H9 (cell line): ENCODE measurements around the gene APOL5. TPM values are rescaled to one million over a fixed set of nuclear protein-coding genes. Genes with fewer than 3 reads are reported as not detected.

Experiments
- DNase-seq: peaks from one replicate; pipeline ENCODE4 v3.0.0-alpha.2; 2017
- H2AFZ ChIP-seq: one replicate; pipeline ENCODE4 v1.6.1; 2013; ENCODE audit warnings: mild to moderate bottlenecking, low read length, control low read depth, moderate library complexity
- H2AK5ac ChIP-seq: 2 replicates; pipeline ENCODE4 v1.6.1; 2013; ENCODE audit warnings: low read length, control low read depth, mixed read lengths; ENCODE audit not compliant: insufficient read length
- H2BK120ac ChIP-seq: one replicate; pipeline ENCODE4 v1.6.1; 2013; ENCODE audit warnings: low read depth, mild to moderate bottlenecking, low read length, control low read depth, inconsistent platforms; ENCODE audit not compliant: poor library complexity, severe bottlenecking
- H2BK12ac ChIP-seq: 2 replicates; pipeline ENCODE4 v1.6.1; 2013; ENCODE audit warnings: low read length, control low read depth, mixed read lengths, low read depth; ENCODE audit not compliant: insufficient read length
- H2BK15ac ChIP-seq: 2 replicates; pipeline ENCODE4 v1.6.1; 2013; ENCODE audit warnings: low read depth, low read length, control low read depth
- H2BK20ac ChIP-seq: one replicate; pipeline ENCODE4 v1.6.1; 2013; ENCODE audit warnings: low read depth, mild to moderate bottlenecking, low read length, control low read depth, inconsistent platforms; ENCODE audit not compliant: poor library complexity, severe bottlenecking
- H2BK5ac ChIP-seq: 2 replicates; pipeline ENCODE4 v1.6.1; 2013; ENCODE audit warnings: low read length, control low read depth, mixed read lengths; ENCODE audit not compliant: insufficient read length
- H3K14ac ChIP-seq: 2 replicates; pipeline ENCODE4 v1.6.1; 2013; ENCODE audit warnings: low read length, control low read depth; ENCODE audit not compliant: insufficient read depth
- H3K18ac ChIP-seq: 2 replicates; pipeline ENCODE4 v1.6.1; 2013; ENCODE audit warnings: low read depth, mild to moderate bottlenecking, mixed read lengths, low read length, control low read depth; ENCODE audit not compliant: insufficient read length
- H3K23ac ChIP-seq: 2 replicates; pipeline ENCODE4 v1.6.1; 2013; ENCODE audit warnings: low read length, control low read depth, mixed read lengths, low read depth; ENCODE audit not compliant: insufficient read length
- H3K23me2 ChIP-seq: 2 replicates; pipeline ENCODE4 v1.6.1; 2013; ENCODE audit warnings: low read depth, mild to moderate bottlenecking, mixed read lengths, low read length, control low read depth; ENCODE audit not compliant: insufficient read length, poor library complexity, severe bottlenecking
- H3K27ac ChIP-seq: 2 replicates; pipeline ENCODE4 v1.5.1; 2013; ENCODE audit warnings: low read length, control low read depth, mixed read lengths, low read depth; ENCODE audit not compliant: insufficient read length
- H3K27me3 ChIP-seq: 2 replicates; pipeline ENCODE4 v1.6.1; 2013; ENCODE audit warnings: low read length, control low read depth, inconsistent platforms; ENCODE audit not compliant: insufficient read depth
- H3K4ac ChIP-seq: 2 replicates; pipeline ENCODE4 v1.6.1; 2013; ENCODE audit warnings: low read depth, mild to moderate bottlenecking, control low read depth, inconsistent platforms, low read length, moderate library complexity
- H3K4me1 ChIP-seq: 2 replicates; pipeline ENCODE4 v1.6.1; 2013; ENCODE audit warnings: low read length, control low read depth, inconsistent platforms; ENCODE audit not compliant: insufficient read depth
- H3K4me2 ChIP-seq: 2 replicates; pipeline ENCODE4 v1.6.1; 2013; ENCODE audit warnings: low read length, control low read depth, mixed read lengths; ENCODE audit not compliant: insufficient read length, insufficient read depth
- H3K56ac ChIP-seq: 2 replicates; pipeline ENCODE4 v1.6.1; 2013; ENCODE audit warnings: low read depth, mild to moderate bottlenecking, mixed read lengths, low read length, control low read depth; ENCODE audit not compliant: insufficient read length
- H3K79me1 ChIP-seq: 2 replicates; pipeline ENCODE4 v1.6.1; 2013; ENCODE audit warnings: low read depth, mild to moderate bottlenecking, moderate library complexity, low read length, control low read depth, inconsistent platforms; ENCODE audit not compliant: insufficient read depth, poor library complexity, severe bottlenecking
- H3K79me2 ChIP-seq: 2 replicates; pipeline ENCODE4 v1.6.1; 2013; ENCODE audit warnings: low read length, control low read depth, inconsistent platforms; ENCODE audit not compliant: insufficient read depth
- H3K9ac ChIP-seq: 2 replicates; pipeline ENCODE4 v1.6.1; 2013; ENCODE audit warnings: low read length, control low read depth, mixed read lengths; ENCODE audit not compliant: insufficient read length; ENCODE audit errors: extremely low read depth
- H3K9me3 ChIP-seq: one replicate; pipeline ENCODE4 v1.6.1; 2013; ENCODE audit warnings: low read depth, low read length, inconsistent platforms; ENCODE audit not compliant: control insufficient read depth
- H3T11ph ChIP-seq: one replicate; pipeline ENCODE4 v1.6.1; 2013; ENCODE audit warnings: mild to moderate bottlenecking, low read length, control low read depth, inconsistent platforms
- H4K20me1 ChIP-seq: one replicate; pipeline ENCODE4 v1.6.1; 2013; ENCODE audit not compliant: control insufficient read depth, insufficient read length, insufficient read depth
- H4K5ac ChIP-seq: 2 replicates; pipeline ENCODE4 v1.6.1; 2013; ENCODE audit warnings: low read depth, mild to moderate bottlenecking, mixed read lengths, low read length, control low read depth; ENCODE audit not compliant: insufficient read length
- H4K8ac ChIP-seq: replicated peaks from 2 replicates; pipeline ENCODE4 v1.6.1; 2013; ENCODE audit warnings: low read length, control low read depth, mixed read lengths, low read depth; ENCODE audit not compliant: insufficient read length
- H4K91ac ChIP-seq: 2 replicates; pipeline ENCODE4 v1.6.1; 2013; ENCODE audit warnings: low read depth, mild to moderate bottlenecking, moderate library complexity, mixed read lengths, low read length, control low read depth; ENCODE audit not compliant: insufficient read length
- H3K27ac Mint-ChIP-seq, 3 experiments: 2 replicates in 2 of 3; 3 replicates in 1 of 3; pipeline ENCODE4 v1.8.0; 2020 to 2021; ENCODE audit warnings: mixed read lengths in 3 of 3, mild to moderate bottlenecking in 1 of 3, moderate library complexity in 1 of 3
- H3K27me3 Mint-ChIP-seq: 2 replicates; pipeline ENCODE4 v1.8.0; 2021; ENCODE audit warnings: low read depth, mild to moderate bottlenecking, moderate library complexity, mixed read lengths
- H3K36me3 Mint-ChIP-seq, 3 experiments: 2 replicates in 2 of 3; 3 replicates in 1 of 3; pipeline ENCODE4 v1.8.0; 2020 to 2021; ENCODE audit warnings: low read depth in 3 of 3, mixed read lengths in 3 of 3; ENCODE audit not compliant: insufficient read depth in 1 of 3
- H3K4me1 Mint-ChIP-seq, 2 experiments: 2 replicates each; pipeline ENCODE4 v1.8.0; 2020; ENCODE audit warnings: mixed read lengths in 2 of 2
- H3K4me3 Mint-ChIP-seq, 2 experiments: 2 replicates in 1 of 2; 3 replicates in 1 of 2; pipeline ENCODE4 v1.8.0; 2020 to 2021; ENCODE audit warnings: mild to moderate bottlenecking in 2 of 2, mixed read lengths in 2 of 2, moderate library complexity in 1 of 2
- H3K9me3 Mint-ChIP-seq, 2 experiments: 2 replicates in 1 of 2; 3 replicates in 1 of 2; pipeline ENCODE4 v1.8.0; 2020; ENCODE audit warnings: mild to moderate bottlenecking in 2 of 2, mixed read lengths in 2 of 2, moderate library complexity in 1 of 2
- CTCF ChIP-seq: fragments of 200-600 bp; sonication (generic); conservative IDR thresholded peaks from 3 replicates; pipeline ENCODE4 v1.8.0; 2021; ENCODE audit warnings: antibody characterized with exemption, mild to moderate bottlenecking
- WGBS: extraction: QIAGEN DNeasy Blood & Tissue Kit; methylation state at CpG from one replicate; pipeline ENCODE4 v1.1.7; 2013; ENCODE audit warnings: missing lambda C conversion rate, low lambda C conversion rate, mixed read lengths; ENCODE audit not compliant: insufficient read length; ENCODE audit errors: extremely low coverage; 5-methylcytosine and 5-hydroxymethylcytosine counted together
- total RNA-seq: library from RNA; stranded (reverse); gene quantifications from 2 replicates; pipeline ENCODE4 v1.2.1, GENCODE V29; 2021

The APOL5 gene
- total RNA-seq, 1 experiment from 2014 or later = not detected

DNA sequence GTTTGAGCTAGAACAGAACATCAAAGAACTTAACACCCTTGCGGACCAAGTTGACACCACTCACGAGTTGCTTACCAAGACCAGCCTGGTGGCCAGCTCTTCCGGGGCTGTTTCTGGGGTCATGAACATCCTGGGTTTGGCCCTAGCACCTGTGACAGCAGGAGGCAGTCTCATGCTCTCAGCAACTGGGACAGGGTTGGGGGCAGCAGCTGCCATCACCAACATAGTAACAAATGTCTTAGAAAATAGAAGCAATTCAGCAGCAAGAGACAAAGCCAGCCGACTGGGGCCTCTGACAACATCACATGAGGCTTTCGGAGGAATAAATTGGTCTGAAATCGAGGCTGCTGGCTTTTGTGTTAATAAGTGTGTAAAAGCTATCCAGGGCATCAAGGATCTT is 8.7 kb downstream of the APOL5 start:
- Histone ChIP-seq H3K23ac (no peak overlapping the region), H3K9ac (no peak overlapping the region), H3T11ph (no peak overlapping the region), H2BK120ac (no peak overlapping the region), H2BK5ac (no peak overlapping the region), H3K14ac (no peak overlapping the region), H3K18ac (no peak overlapping the region), H2AFZ (no peak overlapping the region), H3K4ac (no peak overlapping the region), H4K20me1 (no peaks in the 10 kb centered on the region), H2BK12ac (no peak overlapping the region), H2BK15ac (no peak overlapping the region), H4K5ac (no peak overlapping the region), H4K91ac (no peak overlapping the region), H2AK5ac (no peak overlapping the region), H3K79me2 (no peaks in the 10 kb centered on the region), H3K56ac (no peak overlapping the region), H3K79me1 (no peaks in the 10 kb centered on the region), H3K4me2 (no peak overlapping the region), H3K4me1 (no peaks in the 10 kb centered on the region), H2BK20ac (no peak overlapping the region), H3K23me2 (no peaks in the 10 kb centered on the region), H4K8ac (no peak overlapping the region), H3K9me3 (no peaks in the 10 kb centered on the region), H3K27me3 (no peaks in the 10 kb centered on the region), H3K27ac (no peak overlapping the region)
- no peak for DNase-seq
- Mint-ChIP-seq H3K36me3 (no peaks in the 10 kb centered on the region), H3K9me3 (no peaks in the 10 kb centered on the region), H3K27me3 (peaks cover 7% of the 10 kb centered on the region), H3K27ac (no peak overlapping the region), H3K4me3 (no peak overlapping the region), H3K4me1 (peaks cover 0 to 10% of the 10 kb centered on the region in 2 experiments; a peak in 2 of 4 replicates)
- TF ChIP-seq CTCF = no peak
- WGBS = no CpG with 5 or more reads among the region's 6 CpGs
